WTC11 (cell line): ENCODE data around the gene NKRF. TPM values are rescaled to one million over a fixed set of nuclear protein-coding genes. Genes with fewer than 3 reads are reported as not detected.

ENCODE experiments used
- ETV6 ChIP-seq: sonication (generic); formaldehyde crosslinking; IDR thresholded peaks from 2 replicates; pipeline ENCODE4 v1.8.1; 2022; ENCODE audit warnings: mild to moderate bottlenecking, missing genetic modification reagents
- NFYB ChIP-seq: sonication (generic); formaldehyde crosslinking; conservative IDR thresholded peaks from 2 replicates; pipeline ENCODE4 v1.8.0; 2022; ENCODE audit warnings: low read depth, missing genetic modification reagents
- NR1H2 ChIP-seq: sonication (generic); formaldehyde crosslinking; IDR thresholded peaks from 2 replicates; pipeline ENCODE4 v1.9.0; 2021; ENCODE audit warnings: mild to moderate bottlenecking, moderate library complexity, missing genetic modification reagents
- NR2C2 ChIP-seq: sonication (generic); formaldehyde crosslinking; IDR thresholded peaks from 2 replicates; pipeline ENCODE4 v1.8.0; 2022; ENCODE audit warnings: mild to moderate bottlenecking, missing genetic modification reagents
- TEAD1 ChIP-seq: sonication (generic); formaldehyde crosslinking; IDR thresholded peaks from 2 replicates; pipeline ENCODE4 v1.8.0; 2022; ENCODE audit warnings: mild to moderate bottlenecking, missing genetic modification reagents
- total RNA-seq: library from RNA; stranded (reverse); gene quantifications from 3 replicates; pipeline ENCODE4 v1.2.3, GENCODE V29; 2021
- TF ChIP-seq, protein P1 (sequence below): sonication (generic); formaldehyde crosslinking; IDR thresholded peaks from 2 replicates; pipeline ENCODE4 v1.8.0; 2022; ENCODE audit warnings: missing genetic modification reagents
- TF ChIP-seq, protein P2 (sequence below): sonication (generic); formaldehyde crosslinking; IDR thresholded peaks from 2 replicates; pipeline ENCODE4 v1.8.1; 2023; ENCODE audit warnings: mild to moderate bottlenecking, missing genetic modification reagents, moderate library complexity
- TF ChIP-seq, protein P3 (sequence below): sonication (generic); formaldehyde crosslinking; IDR thresholded peaks from 2 replicates; pipeline ENCODE4 v1.8.1; 2023; ENCODE audit warnings: mild to moderate bottlenecking, missing genetic modification reagents, moderate library complexity
- TF ChIP-seq, protein P4 (sequence below): sonication (generic); formaldehyde crosslinking; IDR thresholded peaks from 2 replicates; pipeline ENCODE4 v1.8.0; 2023; ENCODE audit warnings: mild to moderate bottlenecking, missing genetic modification reagents
- TF ChIP-seq, protein P5 (sequence below): fragments of 250-450 bp; sonication (Bioruptor Pico); IDR thresholded peaks from 2 replicates; pipeline ENCODE4 v1.9.0; 2021; ENCODE audit warnings: mild to moderate bottlenecking, borderline replicate concordance
- TF ChIP-seq, protein P6 (sequence below): sonication (generic); formaldehyde crosslinking; IDR thresholded peaks from 2 replicates; pipeline ENCODE4 v1.8.0; 2022; ENCODE audit warnings: mild to moderate bottlenecking, missing genetic modification reagents

The NKRF gene
- total RNA-seq, 1 experiment from 2014 or later, result 15.0 TPM

DNA sequence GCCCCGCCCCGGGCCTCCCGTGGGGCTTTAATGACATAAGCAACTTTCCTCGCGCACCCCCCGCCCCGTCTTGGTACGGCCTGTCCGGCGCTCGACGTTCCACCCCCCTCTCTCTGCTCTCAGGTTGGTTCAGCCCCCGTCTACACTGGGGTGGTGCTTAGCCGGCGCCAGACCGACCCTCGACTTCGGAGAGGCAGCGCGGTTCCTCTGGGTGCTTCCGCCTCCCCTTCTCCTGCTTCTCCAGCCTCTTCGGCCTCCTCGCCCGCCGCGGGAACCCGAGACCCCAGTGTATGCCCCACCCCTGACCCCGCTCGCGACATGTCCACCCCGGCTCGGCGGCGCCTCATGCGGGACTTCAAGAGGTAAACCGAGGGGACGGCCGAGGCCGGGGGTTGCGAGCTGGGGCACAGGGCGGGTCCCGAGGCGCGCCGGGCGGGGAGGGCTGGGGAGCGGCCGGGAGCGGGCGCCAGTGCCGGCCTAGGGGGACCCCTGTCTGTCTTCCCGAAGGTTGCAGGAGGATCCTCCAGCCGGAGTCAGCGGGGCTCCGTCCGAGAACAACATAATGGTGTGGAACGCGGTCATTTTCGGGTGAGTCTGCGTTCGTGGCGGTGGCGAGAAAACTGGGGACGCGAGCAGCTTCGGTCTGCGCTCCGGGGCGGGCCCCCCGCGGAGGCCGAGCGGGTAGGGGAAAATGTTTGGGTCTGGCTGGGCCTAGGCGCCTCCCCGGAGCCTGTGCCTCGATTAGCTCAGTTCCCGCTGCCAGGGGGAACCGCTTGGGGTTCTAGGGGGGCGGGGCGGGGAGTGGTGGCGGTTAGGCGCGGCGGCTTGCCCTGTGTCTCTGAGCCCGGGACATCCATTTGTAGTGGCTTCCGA is 31.6 kb downstream of the NKRF start, which contains the start of gene UBE2A (continued):
- TF ChIP-seq, protein P1, sequence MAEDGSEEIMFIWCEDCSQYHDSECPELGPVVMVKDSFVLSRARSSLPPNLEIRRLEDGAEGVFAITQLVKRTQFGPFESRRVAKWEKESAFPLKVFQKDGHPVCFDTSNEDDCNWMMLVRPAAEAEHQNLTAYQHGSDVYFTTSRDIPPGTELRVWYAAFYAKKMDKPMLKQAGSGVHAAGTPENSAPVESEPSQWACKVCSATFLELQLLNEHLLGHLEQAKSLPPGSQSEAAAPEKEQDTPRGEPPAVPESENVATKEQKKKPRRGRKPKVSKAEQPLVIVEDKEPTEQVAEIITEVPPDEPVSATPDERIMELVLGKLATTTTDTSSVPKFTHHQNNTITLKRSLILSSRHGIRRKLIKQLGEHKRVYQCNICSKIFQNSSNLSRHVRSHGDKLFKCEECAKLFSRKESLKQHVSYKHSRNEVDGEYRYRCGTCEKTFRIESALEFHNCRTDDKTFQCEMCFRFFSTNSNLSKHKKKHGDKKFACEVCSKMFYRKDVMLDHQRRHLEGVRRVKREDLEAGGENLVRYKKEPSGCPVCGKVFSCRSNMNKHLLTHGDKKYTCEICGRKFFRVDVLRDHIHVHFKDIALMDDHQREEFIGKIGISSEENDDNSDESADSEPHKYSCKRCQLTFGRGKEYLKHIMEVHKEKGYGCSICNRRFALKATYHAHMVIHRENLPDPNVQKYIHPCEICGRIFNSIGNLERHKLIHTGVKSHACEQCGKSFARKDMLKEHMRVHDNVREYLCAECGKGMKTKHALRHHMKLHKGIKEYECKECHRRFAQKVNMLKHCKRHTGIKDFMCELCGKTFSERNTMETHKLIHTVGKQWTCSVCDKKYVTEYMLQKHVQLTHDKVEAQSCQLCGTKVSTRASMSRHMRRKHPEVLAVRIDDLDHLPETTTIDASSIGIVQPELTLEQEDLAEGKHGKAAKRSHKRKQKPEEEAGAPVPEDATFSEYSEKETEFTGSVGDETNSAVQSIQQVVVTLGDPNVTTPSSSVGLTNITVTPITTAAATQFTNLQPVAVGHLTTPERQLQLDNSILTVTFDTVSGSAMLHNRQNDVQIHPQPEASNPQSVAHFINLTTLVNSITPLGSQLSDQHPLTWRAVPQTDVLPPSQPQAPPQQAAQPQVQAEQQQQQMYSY (CRISPR knock-in tag), result no peak
- TF ChIP-seq, protein P2, sequence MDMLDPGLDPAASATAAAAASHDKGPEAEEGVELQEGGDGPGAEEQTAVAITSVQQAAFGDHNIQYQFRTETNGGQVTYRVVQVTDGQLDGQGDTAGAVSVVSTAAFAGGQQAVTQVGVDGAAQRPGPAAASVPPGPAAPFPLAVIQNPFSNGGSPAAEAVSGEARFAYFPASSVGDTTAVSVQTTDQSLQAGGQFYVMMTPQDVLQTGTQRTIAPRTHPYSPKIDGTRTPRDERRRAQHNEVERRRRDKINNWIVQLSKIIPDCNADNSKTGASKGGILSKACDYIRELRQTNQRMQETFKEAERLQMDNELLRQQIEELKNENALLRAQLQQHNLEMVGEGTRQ, result no peak
- no peak for TF ChIP-seq ETV6
- peak; percentile 29; the same call in 1 of the 2 replicates for TF ChIP-seq TEAD1 (CRISPR knock-in tag)
- TF ChIP-seq, protein P3, sequence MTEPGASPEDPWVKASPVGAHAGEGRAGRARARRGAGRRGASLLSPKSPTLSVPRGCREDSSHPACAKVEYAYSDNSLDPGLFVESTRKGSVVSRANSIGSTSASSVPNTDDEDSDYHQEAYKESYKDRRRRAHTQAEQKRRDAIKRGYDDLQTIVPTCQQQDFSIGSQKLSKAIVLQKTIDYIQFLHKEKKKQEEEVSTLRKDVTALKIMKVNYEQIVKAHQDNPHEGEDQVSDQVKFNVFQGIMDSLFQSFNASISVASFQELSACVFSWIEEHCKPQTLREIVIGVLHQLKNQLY (CRISPR knock-in tag), result no peak
- TF ChIP-seq, protein P4, sequence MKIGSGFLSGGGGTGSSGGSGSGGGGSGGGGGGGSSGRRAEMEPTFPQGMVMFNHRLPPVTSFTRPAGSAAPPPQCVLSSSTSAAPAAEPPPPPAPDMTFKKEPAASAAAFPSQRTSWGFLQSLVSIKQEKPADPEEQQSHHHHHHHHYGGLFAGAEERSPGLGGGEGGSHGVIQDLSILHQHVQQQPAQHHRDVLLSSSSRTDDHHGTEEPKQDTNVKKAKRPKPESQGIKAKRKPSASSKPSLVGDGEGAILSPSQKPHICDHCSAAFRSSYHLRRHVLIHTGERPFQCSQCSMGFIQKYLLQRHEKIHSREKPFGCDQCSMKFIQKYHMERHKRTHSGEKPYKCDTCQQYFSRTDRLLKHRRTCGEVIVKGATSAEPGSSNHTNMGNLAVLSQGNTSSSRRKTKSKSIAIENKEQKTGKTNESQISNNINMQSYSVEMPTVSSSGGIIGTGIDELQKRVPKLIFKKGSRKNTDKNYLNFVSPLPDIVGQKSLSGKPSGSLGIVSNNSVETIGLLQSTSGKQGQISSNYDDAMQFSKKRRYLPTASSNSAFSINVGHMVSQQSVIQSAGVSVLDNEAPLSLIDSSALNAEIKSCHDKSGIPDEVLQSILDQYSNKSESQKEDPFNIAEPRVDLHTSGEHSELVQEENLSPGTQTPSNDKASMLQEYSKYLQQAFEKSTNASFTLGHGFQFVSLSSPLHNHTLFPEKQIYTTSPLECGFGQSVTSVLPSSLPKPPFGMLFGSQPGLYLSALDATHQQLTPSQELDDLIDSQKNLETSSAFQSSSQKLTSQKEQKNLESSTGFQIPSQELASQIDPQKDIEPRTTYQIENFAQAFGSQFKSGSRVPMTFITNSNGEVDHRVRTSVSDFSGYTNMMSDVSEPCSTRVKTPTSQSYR (CRISPR knock-in tag), result no peak
- no peak for TF ChIP-seq NFYB (CRISPR knock-in tag)
- TF ChIP-seq, protein P5, sequence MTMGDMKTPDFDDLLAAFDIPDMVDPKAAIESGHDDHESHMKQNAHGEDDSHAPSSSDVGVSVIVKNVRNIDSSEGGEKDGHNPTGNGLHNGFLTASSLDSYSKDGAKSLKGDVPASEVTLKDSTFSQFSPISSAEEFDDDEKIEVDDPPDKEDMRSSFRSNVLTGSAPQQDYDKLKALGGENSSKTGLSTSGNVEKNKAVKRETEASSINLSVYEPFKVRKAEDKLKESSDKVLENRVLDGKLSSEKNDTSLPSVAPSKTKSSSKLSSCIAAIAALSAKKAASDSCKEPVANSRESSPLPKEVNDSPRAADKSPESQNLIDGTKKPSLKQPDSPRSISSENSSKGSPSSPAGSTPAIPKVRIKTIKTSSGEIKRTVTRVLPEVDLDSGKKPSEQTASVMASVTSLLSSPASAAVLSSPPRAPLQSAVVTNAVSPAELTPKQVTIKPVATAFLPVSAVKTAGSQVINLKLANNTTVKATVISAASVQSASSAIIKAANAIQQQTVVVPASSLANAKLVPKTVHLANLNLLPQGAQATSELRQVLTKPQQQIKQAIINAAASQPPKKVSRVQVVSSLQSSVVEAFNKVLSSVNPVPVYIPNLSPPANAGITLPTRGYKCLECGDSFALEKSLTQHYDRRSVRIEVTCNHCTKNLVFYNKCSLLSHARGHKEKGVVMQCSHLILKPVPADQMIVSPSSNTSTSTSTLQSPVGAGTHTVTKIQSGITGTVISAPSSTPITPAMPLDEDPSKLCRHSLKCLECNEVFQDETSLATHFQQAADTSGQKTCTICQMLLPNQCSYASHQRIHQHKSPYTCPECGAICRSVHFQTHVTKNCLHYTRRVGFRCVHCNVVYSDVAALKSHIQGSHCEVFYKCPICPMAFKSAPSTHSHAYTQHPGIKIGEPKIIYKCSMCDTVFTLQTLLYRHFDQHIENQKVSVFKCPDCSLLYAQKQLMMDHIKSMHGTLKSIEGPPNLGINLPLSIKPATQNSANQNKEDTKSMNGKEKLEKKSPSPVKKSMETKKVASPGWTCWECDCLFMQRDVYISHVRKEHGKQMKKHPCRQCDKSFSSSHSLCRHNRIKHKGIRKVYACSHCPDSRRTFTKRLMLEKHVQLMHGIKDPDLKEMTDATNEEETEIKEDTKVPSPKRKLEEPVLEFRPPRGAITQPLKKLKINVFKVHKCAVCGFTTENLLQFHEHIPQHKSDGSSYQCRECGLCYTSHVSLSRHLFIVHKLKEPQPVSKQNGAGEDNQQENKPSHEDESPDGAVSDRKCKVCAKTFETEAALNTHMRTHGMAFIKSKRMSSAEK, result no peak
- TF ChIP-seq, protein P6, sequence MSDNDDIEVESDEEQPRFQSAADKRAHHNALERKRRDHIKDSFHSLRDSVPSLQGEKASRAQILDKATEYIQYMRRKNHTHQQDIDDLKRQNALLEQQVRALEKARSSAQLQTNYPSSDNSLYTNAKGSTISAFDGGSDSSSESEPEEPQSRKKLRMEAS (CRISPR knock-in tag), result peak; percentile 27; the same call in 1 of the 2 replicates
- no peak for TF ChIP-seq NR1H2 (CRISPR knock-in tag)
- no peak for TF ChIP-seq NR2C2 (CRISPR knock-in tag)
- TF ChIP-seq, all 79 proteins: peak for 8
